Measurements from ENCODE around the gene GSPT1.
"Not testable (repeated sequence)": the region's sequence is repeated elsewhere in the genome, so short reads cannot be mapped to it uniquely, and the experiment has no call there.

Gene GSPT1

DNA sequence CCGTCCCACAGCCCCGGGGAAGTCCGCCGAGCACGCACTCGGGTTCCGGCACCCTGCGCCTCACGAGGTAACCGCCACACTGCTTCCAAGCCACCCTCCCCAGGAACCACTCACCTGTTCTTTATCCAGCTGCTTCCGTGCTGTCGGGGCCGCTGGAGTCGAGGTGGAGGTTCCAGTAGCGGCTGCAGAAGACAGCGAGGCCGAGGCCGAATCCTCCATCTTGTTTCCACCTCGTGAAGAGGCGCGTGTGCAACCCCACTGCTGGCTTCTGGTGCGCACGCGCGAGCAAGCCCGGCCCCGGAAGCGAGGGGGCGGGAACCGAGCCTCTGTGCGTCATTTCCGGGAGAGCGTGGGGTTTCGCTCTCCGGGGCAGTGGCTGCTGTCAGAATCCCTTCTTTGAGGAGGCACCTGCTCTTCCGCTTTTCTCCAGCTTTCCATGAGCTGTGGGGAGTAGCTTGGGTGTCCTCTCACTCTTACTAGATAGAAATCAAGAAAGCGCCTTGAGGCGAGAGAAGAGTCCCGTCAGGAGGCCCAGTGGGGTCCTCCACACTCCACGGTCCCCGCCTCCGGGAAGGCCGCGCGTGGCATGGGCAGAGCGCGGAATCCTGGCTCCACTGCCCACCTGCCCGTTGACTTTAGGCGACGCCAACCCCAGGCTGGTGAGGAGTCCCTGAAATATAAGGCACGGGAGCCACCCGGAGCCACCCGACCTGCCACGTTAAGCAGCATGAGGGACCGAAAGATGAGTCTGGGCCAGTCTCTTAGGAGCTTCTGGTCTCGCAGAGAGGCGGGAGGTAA lies 64.3 kb downstream of the GSPT1 start, which contains the start of gene RSL1D1:
RSL1D1 (minus strand) TSS at position 249 of the 798 bp plus-strand sequence; CDS start at position 219, 30 bp downstream.
- DNase-seq = peak; percentile 81 to 89 (median 83)

DNA sequence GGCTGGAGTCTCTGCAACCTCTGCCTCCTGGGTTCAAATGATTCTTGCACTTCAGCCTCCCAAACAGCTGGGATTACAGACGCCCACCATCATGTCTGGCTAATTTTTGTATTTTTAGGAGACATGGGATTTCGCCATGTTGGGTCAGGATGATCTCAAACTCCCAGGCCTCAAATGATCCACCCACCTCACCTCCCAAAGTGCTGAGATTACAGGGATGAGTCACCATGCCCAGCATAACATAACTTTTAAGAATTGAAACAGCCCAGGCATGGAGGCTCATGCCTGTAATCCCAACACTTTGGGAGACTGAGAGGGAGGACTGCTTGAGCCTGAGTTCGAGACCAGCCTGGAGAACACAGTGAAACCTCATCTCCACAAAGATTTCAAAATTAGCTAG lies 66.9 kb downstream of the GSPT1 start:
- no peak for DNase-seq

DNA sequence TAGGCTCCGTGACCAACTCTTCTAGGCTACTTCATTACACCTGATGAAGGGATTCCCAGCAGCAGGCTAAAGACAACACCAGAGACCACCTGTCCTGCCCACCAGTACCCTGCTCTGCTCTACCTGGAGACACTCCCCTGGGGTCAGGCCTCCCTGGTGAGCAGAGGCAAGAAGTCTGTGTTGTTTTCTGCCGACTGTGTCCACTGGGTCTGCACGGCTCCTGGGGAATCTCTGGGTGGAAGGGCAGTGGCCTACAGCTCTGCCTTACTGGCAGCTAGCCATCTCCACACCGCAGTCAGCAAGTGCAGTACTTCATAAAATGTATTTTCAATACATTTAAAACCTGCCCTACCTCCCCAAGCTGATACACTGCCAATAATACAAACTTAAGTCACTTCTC lies 71.3 kb downstream of the GSPT1 start:
- no peak for DNase-seq

DNA sequence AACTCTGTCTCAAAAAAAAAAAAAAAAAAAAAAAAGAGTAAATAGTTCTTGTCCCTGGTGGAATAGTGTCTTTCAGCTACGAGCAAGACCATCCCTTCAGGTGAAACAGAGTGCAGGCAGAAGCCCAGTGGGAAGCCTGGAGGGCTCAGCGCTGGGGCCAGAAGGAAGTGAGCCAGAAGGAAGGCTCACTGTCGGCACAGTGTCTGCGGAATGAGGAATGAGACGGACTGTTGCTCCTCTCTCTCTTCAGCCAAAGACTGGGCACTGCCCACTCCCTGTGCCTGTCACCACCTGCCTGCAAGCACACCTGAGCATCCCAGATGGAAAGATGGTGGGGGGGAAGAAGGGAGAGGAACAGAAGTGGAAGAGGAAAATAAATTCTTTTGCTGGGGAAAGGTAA lies 71.9 kb downstream of the GSPT1 start:
- no peak for DNase-seq

DNA sequence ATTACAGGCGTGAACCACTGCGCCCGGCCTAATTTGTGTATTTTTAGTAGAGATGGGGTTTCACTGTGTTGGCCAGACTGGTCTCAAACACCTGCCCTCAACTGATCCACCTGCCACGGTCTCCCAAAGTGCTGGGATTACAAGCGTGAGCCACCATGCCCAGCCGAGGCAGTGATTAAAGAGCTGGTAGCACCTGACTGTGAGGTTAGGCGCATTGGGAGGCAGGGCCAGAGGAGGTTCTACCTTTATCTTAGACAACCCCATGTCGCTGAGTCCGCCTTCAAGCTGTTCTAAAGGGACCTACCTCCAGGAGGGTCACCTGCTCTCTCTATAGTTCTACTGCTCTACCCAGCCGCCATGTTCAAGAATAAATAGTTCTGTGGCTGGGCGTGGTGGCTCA lies 72.5 kb downstream of the GSPT1 start:
- no peak for DNase-seq

DNA sequence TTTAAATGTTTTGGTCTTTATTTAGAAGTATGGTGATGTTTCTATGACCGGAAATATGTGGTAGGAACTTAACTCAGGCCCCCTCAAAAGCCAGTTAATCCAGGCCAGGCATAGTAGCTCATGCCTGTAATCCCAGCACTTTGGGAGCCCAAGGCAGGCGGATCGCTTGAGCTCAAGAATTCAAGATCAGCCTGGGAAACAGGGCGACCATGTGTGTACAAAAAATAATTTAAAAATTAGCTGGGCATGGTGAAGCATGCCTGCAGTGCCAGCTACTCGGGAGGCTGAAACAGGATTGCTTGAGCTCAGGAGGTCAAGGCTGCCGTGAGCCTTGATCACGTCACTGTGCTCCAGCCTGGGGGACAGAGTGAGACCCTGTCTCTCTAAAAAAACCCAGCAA lies 74.7 kb downstream of the GSPT1 start:
- no peak for DNase-seq

DNA sequence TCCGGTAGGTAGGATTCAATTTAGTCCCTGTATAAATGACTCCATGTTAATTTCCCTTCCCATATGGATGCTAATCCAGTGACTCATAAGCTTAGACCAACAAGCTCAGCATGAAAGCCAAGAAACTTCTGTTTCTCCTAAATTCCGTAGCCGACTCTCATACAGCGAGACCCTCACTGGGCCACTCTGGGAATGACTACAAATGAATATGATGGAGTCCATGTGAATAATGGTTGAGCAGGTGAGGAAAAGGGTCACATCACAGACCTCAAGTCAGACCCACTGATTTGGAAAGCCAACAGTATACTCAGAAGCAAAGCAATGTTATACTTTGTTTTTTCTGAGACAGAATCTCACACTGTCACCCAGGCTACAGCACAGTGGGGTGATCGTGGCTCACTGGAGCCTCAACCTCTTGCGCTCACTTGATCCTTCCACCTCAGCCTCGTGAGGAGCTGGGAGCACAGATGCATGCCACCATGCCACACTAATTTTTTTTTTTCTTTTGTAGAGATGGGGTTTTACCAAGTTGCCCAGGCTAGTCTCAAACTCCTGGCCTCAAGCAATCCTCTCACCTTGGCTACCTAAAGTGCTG lies 79.0 kb downstream of the GSPT1 start:
- DNase-seq = no peak

DNA sequence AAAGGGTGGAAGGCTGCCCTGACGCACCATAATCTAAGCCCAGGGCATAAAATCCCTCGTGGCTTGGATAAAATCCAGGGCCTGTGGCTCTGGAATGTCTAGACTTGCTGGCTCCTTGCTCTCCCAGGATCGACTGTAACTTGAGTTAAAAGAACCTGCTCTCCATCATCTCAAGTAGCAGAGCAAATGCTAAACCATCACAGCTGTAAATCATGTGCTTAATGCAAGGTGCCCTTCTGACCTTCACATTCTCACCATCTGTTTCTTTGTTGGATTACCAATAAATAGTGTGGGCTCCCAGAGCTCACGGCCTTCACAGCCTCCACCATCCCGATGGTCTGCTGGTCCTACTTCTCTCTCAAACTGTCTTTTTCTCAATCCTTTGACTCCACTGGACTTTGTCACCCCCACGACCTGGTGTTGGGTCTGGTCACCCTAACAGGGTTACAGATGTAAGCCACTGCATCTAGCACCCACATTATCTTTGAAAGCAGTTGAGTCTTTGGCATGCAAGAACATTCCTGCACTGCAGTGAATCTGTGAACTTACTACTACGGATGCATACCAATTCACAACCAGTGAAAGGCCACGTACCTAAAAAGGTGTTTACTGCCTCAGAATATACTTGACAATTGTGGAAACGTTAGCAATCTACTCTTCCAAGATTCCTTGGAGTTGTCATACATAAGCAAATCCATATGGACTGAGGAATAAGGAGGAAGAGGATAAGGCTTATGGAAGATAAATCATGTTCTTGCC lies 79.7 kb downstream of the GSPT1 start:
- DNase-seq = no peak

DNA sequence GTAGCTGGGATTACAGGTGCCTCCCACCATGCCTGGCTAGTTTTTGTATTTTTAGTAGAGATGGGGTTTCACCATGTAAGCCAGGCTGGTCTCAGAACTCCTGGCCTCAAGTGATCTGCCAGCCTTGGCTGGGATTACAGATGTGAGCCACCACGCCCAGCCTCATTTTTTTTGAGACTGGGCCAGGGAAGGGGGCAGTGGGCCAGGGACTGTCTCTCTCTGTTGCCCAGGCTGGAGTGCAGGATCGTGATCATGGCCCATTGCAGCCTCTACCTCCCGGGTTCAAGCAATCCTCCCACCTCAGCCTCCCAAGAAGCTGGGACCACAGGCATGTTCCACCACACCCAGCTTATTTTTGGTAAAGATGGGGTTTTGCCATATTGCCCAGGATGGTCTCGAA lies 80.4 kb downstream of the GSPT1 start:
- no peak for DNase-seq

DNA sequence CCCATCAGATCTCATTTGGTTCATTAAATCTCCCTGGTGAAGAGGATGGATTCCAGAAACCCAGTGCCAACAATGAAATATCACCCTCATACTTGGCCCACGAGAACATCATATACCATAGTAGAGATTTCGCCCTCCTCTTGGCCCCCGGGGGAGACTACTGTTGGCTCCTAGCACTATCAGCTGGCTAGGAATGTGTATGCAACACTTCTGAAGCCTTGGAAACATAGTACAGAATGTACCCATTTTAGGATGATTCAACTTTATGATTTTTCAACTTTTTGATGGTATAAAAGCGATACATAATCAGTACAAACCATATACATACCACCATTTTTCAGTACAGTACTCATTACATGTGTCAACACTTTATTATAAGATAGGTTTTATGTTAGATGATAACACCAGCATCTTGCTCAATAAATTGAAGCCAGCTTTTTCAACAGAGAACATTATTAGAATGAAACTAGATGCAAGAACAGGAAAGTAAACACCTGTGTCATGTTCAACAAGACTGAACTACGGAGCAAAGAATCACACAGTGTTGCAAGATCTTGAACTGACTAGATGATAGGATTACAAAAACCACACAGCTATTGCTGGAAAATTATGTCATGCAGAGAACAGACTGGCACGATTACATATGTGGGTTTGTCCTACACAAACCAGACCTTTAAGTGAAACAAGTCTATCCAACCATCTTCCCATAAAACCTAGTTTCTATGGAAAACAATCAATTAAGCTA lies 81.6 kb downstream of the GSPT1 start:
- no peak for DNase-seq

DNA sequence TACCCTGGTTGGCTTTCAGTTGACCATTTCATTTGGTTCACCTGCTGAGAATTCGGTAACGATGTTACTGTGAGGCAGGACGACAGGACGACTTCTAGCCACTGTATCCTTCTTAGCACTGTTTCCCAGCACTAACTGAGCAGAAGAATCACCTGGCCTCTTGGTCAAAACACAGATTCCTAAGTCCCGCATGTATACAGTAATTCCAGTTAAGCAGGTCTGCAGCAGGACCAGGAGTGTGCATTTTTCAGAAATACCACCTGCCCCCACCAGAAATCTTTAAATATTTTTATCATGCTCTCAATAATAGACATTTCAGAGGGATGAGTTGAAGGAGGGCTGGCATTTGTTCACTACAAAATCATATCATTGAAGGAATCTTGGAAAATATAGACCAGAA lies 87.1 kb downstream of the GSPT1 start:
- no peak for DNase-seq

DNA sequence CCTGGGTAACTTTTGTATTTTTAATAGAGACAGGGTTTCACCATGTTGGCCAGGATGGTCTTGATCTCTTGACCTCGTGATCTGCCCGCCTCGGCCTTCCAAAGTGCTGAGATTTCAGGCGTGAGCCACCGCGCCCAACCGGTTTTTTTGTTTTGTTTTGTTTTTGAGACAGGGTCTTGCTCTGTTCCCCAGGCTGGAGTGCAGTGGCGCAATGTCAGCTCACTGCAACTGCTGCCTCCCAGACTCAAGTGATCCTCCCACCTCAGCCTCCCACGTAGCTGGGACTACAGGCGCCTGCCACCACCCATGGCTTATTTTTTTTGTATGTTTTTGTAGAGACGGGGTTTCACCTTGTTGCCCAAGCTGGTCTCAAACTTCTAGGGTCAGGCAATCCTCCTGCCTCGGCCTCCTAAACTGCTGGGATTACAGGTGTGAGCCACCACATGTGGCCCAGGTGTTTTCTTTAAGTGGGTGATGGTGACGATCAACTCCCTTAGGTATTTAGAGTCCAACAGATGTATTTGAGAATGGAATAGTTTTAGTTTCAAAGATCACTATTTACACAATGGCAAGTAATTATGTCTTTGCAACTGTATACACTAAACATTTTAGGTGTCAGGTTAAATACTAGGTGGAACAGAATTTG lies 90.1 kb downstream of the GSPT1 start:
- DNase-seq = not testable (repeated sequence)

DNA sequence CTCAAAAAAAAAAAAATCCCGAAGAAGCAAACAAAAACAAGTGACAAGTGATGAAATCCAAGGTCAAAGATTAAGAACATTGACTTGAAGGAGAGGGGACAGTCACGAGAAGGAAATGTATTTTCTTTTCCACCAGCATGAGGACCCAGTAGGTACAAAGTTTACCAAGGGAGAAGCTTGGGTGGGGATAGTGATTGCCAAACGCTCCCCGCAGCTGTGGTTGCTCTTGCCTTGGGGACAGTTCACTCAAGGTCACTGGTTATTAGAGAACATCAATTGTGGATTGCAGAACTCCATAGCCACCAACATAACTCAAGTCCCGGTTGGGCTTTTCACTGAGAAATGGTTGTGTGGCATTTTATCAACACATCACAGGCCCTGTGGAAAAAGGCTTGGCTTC lies 91.4 kb downstream of the GSPT1 start:
- DNase-seq = no peak

DNA sequence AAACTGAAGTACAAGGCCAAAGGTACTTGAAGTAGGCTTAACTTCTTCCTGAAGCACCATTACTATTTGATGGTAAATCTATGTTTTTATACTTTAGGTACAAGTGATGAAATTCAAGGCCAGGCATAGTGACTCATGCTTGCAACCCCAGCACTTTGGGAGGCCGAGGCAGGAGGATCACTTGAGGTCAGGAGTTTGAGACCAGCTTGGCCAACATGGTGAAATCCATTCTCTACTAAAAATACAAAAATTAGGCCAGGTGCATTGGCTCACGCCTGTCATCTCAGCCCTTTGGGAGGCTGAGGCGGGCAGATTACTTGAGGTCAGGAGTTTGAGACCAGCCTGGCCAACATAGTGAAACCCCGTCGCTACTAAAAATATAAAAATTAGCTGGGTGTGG lies 92.1 kb downstream of the GSPT1 start:
- not testable (repeated sequence) for DNase-seq

DNA sequence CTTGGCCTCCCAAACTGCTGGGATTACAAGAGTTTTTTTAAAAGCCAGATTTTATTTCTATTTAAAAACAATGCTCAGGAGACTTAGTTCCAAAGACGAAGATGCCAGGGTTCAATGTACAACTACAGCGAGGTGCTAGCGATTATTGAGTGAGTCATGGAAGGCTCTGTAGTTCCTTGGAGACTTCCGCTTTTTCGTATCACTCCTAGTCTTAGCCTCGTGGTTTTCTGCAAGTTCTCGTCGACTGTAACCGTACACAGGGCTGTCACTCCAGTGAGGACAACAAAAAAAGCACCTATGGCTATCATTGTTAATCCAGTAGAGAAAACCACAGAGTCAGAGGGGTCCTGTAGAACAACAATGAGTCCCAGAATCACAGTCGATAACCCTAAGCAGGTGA lies 96.0 kb downstream of the GSPT1 start:
- DNase-seq = no peak

DNA sequence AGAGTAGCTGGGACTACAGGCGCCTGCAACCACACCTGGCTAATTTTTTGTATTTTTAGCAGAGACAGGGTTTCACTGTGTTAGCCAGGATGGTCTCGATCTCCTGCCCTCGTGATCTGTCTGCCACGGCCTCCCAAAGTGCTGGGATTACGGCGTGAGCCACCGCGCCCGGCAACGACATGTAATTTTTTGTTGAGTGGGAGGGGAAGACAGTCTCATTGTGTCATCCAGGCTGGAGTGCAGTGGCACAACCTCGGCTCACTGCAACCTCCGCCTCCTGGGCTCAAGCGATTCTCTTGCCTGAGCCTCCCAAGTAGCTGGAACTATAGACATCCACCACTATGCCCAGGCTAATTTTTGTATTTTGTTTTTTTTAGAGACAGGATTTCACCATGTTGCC lies 96.8 kb downstream of the GSPT1 start:
- not testable (repeated sequence) for DNase-seq
